ENCODE data around the gene RNF10.
"Not testable (repeated sequence)": the region's sequence is repeated elsewhere in the genome, so short reads cannot be mapped to it uniquely, and the experiment has no call there.

Gene RNF10

DNA sequence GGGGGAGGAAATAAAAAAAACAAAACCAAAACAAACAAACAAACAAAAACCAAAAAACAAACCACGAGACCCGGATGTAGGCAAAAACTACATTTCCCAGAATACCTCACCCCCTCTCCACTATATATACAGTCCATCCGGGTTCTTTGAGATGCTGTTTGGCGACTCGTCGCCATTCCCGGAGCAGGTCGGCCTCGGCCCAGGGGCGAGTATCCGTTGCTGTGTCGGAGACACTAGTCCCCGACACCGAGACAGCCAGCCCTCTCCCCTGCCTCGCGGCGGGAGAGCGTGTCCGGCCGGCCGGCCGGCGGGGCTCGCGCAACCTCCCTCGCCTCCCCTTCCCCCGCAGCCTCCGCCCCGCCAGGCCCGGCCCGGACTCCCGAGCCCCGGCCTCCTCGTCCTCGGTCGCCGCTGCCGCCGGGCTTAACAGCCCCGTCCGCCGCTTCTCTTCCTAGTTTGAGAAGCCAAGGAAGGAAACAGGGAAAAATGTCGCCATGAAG, at the start of gene RNF10:
TSS of gene RNF10 (plus strand) at position 154 of the 500 bp plus-strand sequence. CDS start 456 bp downstream, outside the sequence.
- DNase-seq (ENCODE audit: low spot score): peak; percentile 81

- DNase-seq (ENCODE audit: low spot score): no peak
These were observed 47.9 kb upstream of the RNF10 start for GRCh38 chr12:120485961-120486881.

DNA sequence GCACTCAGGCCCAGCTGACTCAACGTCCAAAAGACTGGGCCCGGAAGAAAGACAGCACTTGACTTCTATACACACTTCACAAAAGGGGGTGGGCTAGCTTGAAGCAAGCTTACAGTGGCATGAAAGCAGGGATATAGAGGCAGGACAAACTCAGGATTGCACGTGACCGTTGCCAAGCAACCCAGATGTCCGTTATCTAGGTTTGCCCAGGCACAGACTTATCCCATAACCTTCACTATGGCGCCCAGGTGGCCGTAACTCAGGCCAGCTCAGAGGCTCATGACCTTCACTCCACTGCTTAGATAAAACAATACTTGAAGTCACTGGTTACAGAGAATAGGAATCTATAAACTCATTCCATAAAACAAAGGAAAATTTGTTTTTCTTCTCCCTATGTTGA, 46.6 kb upstream of the RNF10 start:
- DNase-seq (ENCODE audit: low spot score): not testable (repeated sequence)

GRCh38 chr12:120488057-120488640, 46.0 kb upstream of the RNF10 start:
- no peak for DNase-seq (ENCODE audit: low spot score)

DNA sequence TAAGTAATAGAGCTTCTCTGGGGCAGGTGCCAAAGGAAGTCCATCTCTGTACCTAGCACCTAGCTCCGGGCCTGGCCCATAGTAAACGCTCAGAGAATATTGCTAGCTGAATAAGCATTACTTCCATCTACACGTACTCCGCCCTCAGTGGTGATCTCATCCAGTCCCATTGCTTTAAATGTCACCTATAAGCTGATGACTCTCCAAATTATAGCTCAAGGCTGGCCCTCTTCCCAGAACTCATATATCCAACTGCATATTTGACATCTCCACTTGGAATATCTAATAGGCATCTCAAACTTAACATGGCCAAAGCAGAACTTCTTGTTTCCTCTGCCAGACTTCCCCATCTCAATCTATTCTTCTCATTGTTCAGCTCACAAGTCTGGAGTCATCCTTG, 45.1 kb upstream of the RNF10 start:
- no peak for DNase-seq (ENCODE audit: low spot score)

- no peak for DNase-seq (ENCODE audit: low spot score)
These were observed 43.8 kb upstream of the RNF10 start for GRCh38 chr12:120490325-120490724.

- DNase-seq (ENCODE audit: low spot score): no peak
These were observed 43.2 kb upstream of the RNF10 start for GRCh38 chr12:120490833-120491512.

DNA sequence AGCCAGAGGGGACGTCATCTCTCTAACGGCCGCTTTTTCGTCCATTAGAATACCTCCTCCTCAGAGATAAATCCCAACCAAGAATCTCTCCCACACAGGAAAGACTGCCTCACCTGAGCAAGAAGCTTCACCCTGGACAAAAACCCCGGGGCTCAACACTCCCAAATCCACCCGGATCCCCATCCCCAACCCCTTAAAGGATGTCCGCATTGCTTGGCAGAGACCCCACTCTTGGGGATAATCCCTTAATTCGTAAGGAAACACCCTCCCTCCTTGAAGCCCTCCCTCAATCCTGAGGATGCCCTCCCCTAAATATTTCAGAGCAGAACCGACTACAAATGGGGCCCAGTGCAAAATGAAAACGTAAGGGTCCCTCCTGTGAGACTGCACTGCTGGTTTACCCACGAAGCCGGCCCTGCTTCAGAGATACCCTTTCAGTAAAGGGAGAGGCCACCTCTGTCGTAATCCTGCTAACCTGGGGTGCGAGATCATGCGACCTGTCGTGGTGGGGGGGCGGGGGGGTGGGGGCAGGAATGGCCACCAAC, 38.9 kb upstream of the RNF10 start:
- DNase-seq (ENCODE audit: low spot score): no peak

- peak; percentile 99 for DNase-seq (ENCODE audit: low spot score)
These were observed 38.3 kb upstream of the RNF10 start, which contains the start of gene DYNLL1 for GRCh38 chr12:120495731-120496412. DYNLL1 (plus strand) TSS chr12:120496113; CDS start chr12:120496422, 309 bp downstream.

DNA sequence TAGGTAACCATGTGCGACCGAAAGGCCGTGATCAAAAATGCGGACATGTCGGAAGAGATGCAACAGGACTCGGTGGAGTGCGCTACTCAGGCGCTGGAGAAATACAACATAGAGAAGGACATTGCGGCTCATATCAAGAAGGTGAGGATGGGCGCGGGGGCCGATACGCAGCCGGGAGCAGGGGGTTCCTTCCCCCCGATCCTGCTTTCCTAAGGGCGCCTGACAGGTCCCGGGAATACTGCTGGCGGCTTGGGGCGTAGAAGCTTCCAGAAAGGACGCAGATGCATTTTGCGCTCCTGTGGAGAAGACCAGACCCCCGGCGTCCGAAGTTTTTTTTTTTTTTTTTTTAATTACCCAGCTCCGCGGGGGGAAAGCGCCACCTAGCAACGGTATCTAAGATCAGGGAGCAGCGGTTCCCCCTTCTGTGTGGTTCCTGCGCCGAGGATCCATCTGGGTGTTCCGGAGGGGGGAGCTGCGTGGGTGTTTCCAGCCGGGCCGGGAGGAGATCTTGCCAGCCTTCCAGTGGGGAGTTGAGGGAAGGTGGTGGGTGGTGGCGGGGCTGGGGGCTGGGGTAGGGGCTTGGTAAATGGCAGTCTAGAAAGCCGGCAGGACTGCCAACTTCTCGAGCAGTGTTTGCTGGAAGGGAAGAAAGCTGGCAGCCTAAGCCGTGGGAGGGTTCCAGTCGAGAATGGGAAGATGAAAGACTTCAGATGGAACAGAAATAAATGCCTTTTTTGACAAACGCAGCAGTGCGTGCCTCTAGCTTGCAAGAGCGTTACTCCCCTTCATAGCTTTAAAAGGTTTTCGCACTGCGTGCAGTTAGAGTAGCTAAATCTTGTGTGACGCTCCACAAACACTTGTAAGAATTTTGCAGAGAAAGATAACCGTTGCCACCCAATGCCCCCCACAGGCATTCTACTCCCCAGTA, 37.5 kb upstream of the RNF10 start:
- DNase-seq (ENCODE audit: low spot score): peak; percentile 73

GRCh38 chr12:120497524-120498150, 36.5 kb upstream of the RNF10 start:
- DNase-seq (ENCODE audit: low spot score): no peak

GRCh38 chr12:120498870-120499515, 35.2 kb upstream of the RNF10 start:
- no peak for DNase-seq (ENCODE audit: low spot score)

DNA sequence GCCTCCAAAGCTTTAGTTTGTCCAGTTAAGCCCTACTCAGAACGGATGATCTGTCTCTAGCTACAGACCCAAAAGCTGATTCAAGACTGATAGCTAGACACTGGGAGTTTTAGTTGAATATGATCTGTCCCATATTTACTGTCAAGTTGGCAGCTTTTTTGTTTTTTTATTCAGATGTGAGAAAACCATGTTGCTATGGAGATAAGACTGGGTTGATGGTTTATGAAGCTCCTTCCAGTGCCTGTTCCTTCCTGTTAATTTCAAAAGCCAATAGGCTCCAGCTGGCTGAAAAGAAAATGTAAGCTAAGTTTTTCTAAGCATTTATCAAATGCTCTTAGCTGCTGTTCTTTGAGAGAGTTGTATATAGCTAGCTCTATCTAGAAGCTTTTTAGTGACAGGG, 33.6 kb upstream of the RNF10 start:
- DNase-seq (ENCODE audit: low spot score): no peak

DNA sequence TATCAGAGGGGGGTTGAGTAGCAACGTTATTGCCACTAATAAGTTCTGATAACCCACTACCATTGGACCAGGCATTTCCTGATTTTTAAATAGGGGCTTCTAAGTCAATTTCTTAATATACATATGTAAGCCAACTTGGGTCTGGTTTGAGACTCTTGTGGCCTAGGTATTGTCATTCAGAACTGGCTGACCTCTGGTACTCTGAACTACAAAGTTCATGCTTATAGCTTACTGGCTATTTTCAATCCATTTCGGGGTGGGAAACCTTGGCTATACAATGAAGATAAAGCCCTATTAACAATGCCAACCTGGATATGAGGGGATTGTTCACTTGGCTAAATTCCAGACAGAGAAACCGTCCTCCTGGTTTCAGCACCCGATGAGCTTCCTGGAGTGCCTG, 29.6 kb upstream of the RNF10 start:
- no peak for DNase-seq (ENCODE audit: low spot score)

DNA sequence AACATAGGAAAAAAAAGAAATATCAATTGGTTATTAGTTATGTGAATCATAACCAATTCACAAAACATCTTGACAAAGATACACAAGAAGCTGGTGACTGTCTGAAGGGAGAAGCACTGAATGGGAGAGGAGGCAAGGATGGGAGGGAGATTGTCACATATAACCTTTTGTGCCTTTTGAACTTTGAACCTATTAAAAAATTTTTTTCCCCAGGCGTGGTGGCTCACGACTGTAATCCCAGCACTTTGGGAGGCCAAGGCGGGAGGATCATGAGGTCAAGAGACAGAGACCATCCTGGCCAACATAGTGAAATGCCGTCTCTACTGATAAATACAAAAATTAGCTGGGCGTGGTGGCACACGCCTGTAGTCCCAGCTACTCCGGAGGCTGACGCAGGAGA, 25.6 kb upstream of the RNF10 start:
- DNase-seq (ENCODE audit: low spot score): no peak

DNA sequence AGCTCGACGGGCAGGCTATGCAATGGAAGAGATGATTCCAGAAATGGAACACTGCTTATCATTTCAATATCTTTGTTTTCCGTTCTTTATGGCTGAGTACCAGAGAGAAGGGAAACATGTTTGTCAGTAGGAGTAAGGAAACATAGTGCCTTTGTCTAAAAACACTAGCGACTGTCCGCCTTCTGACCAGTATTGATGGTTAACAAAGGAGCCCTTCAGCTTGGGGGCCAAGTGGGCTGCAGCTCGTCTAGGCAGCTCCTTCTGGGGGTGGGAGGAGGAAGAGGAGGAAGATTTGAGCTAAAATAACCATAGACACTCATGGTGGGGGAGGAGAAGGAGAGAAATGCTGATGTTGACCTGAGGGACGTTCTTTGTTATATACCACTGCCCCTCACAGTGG, 20.2 kb upstream of the RNF10 start:
- DNase-seq (ENCODE audit: low spot score): no peak

DNA sequence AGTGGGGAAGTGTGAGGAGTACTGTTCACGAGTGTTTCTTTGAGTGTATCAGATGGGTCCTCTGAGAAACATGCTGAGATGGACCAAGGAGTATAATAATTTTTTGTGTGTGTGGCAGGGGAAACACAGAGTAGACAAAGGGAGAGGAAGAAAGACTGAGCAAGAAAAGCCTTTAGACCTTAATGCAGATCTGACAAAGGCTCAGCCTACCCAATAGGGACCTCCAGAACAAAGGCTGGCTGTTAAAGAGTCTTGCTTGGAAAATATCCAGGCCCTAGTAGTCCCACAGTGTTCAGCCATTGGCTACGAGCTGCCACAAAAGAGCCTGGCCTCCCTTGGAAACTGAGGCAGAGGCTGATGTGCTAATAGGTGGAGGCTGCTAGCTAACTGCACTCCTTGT, 18.7 kb upstream of the RNF10 start:
- DNase-seq (ENCODE audit: low spot score): no peak

GRCh38 chr12:120519324-120519723, 14.8 kb upstream of the RNF10 start:
- DNase-seq (ENCODE audit: low spot score): not testable (repeated sequence)

- no peak for DNase-seq (ENCODE audit: low spot score)
These were observed 11.6 kb upstream of the RNF10 start for GRCh38 chr12:120522568-120522967.
